Esophagus squamous epithelium (tissue), 5 donors: ENCODE measurements around the gene WDR5B. TPM values are rescaled to one million over a fixed set of nuclear protein-coding genes. Genes with fewer than 3 reads are reported as not detected.

Experiments
- DNase-seq: peaks from one replicate; lab custom pipeline; 2025; lab: John Stamatoyannopoulos, UW
- H3K27ac ChIP-seq, 4 donors: fragments of 200-600 bp; sonication (generic); one replicate each; pipeline ENCODE4 v1.5.1; 2016 to 2019; ENCODE audit warnings: mild to moderate bottlenecking in 1 of 4
- H3K27me3 ChIP-seq, 4 donors: fragments of 200-600 bp; sonication (generic); 1 replicate in 3 of 4; 2 replicates in 1 of 4; pipeline versions ENCODE4 v1.5.1 to v1.6.0; 2017 to 2021; ENCODE audit warnings: antibody characterized with exemption in 1 of 4
- H3K36me3 ChIP-seq, 3 donors: fragments of 200-600 bp; sonication (generic); one replicate each; pipeline ENCODE4 v1.5.1; 2016 to 2019
- H3K4me1 ChIP-seq, 3 donors: fragments of 200-600 bp; sonication (generic); one replicate each; pipeline ENCODE4 v1.5.1; 2017 to 2019
- H3K4me3 ChIP-seq, 4 donors: fragments of 200-600 bp; sonication (generic); 1 replicate in 3 of 4; 2 replicates in 1 of 4; pipeline ENCODE4 v1.5.1; 2016 to 2019; ENCODE audit warnings: mild to moderate bottlenecking in 2 of 4, moderate library complexity in 1 of 4
- H3K9me3 ChIP-seq, 3 donors: fragments of 200-600 bp; sonication (generic); one replicate each; pipeline ENCODE4 v1.5.1; 2016 to 2019
- CTCF ChIP-seq, 6 experiments: fragments of 450-650 bp in 4 of 6; fragments of 200-600 bp in 2 of 6; sonication (generic) in 2 of 6; IDR thresholded peaks; one replicate each; pipeline ENCODE4 v1.5.1; 2016 to 2019; ENCODE audit warnings: antibody characterized with exemption in 6 of 6, mild to moderate bottlenecking in 4 of 6, moderate library complexity in 4 of 6
- POLR2A ChIP-seq, 4 donors: fragments of 450-650 bp; IDR thresholded peaks; one replicate each; pipeline ENCODE4 v1.6.1; 2017; ENCODE audit warnings: antibody characterized with exemption in 4 of 4, mild to moderate bottlenecking in 4 of 4, moderate library complexity in 3 of 4
- WGBS, 2 donors: methylation state at CpG; one replicate each; pipeline ENCODE4 v1.1.5; 2018; 5-methylcytosine and 5-hydroxymethylcytosine counted together
- intact Hi-C: fragments of 100-400 bp; cut with DNase I; formaldehyde crosslinking; loops from one replicate; pipeline ENCODE4 v1.15.0; 2022
- total RNA-seq, 4 donors: library from RNA; depleted of rRNA; stranded (reverse); fragments of >200 nt; gene quantifications; one replicate each; pipeline ENCODE4 v1.1.0, GENCODE V29; 2016
- donor health status: DM: yes; HTN: yes; CAD: no.

The WDR5B gene
- total RNA-seq, result 1 to 10 TPM in 3 of 4 donors, under 1 TPM in 1; 0.57 to 4.6 (median 2.1) TPM

GRCh38 chr3:122415762-122416654 lies at the start of gene WDR5B:
TSS of gene WDR5B (minus strand) at chr3:122416062. CDS start at chr3:122415528, 534 bp downstream.
- TF ChIP-seq POLR2A (IDR thresholded peaks at IDR 0.05) (peak in 3 of 4 donors; percentile 52 to 78 (median 65)), CTCF (IDR thresholded peaks at IDR 0.05) (peak in 1 of 6 experiments; percentile 15)
- DNase-seq, result no peak
- peaks cover 11 to 44% (median 12%) of the 10 kb centered on the region in 3 donors for H3K4me1 ChIP-seq
- peak within 1 kb of the TSS; percentile 53 to 85 (median 64) for H3K4me3 ChIP-seq
- WGBS, 2 donors, result 0 to 2% methylated on average over 19 to 39 of the region's 48 CpGs
- intact Hi-C loops, result no loop called here
- peaks cover 0 to 35% (median 0%) of the 10 kb centered on the region in 3 donors for H3K36me3 ChIP-seq
- peak within 1 kb of the TSS; percentile 85 to 97 (median 92) for H3K27ac ChIP-seq
- no peaks in the 10 kb centered on the region for H3K27me3 ChIP-seq
- H3K9me3 ChIP-seq, result no peaks in the 10 kb centered on the region

GRCh38 chr3:122464659-122465058 lies 48.8 kb upstream of the WDR5B start:
- Histone ChIP-seq H3K9me3 (no peaks in the 10 kb centered on the region), H3K4me3 (no peak overlapping the region), H3K27me3 (no peaks in the 10 kb centered on the region), H3K4me1 (no peaks in the 10 kb centered on the region), H3K27ac (no peak overlapping the region), H3K36me3 (peaks cover 2 to 76% (median 9%) of the 10 kb centered on the region in 3 donors)
- 95 to 100% methylated on average over 1 of the region's 1 CpG for WGBS, 2 donors
- TF ChIP-seq CTCF (IDR thresholded peaks at IDR 0.05) (no peak), POLR2A (IDR thresholded peaks at IDR 0.05) (no peak)
- DNase-seq, result no peak
- intact Hi-C loops, result no loop called here

GRCh38 chr3:122462406-122462805 lies 46.5 kb upstream of the WDR5B start:
- 91 to 97% methylated on average over 1 of the region's 1 CpG for WGBS, 2 donors
- Histone ChIP-seq H3K4me3 (no peak overlapping the region), H3K27me3 (no peaks in the 10 kb centered on the region), H3K36me3 (peaks cover 2 to 93% (median 9%) of the 10 kb centered on the region in 3 donors), H3K27ac (no peak overlapping the region), H3K9me3 (no peaks in the 10 kb centered on the region), H3K4me1 (no peaks in the 10 kb centered on the region)
- no peak for DNase-seq
- TF ChIP-seq POLR2A (IDR thresholded peaks at IDR 0.05) (no peak), CTCF (IDR thresholded peaks at IDR 0.05) (no peak)
- intact Hi-C loops, result no loop called here

- Histone ChIP-seq H3K36me3 (peaks cover 2 to 93% (median 9%) of the 10 kb centered on the region in 3 donors), H3K4me1 (no peaks in the 10 kb centered on the region), H3K27me3 (no peaks in the 10 kb centered on the region), H3K27ac (no peak overlapping the region), H3K9me3 (no peaks in the 10 kb centered on the region), H3K4me3 (no peak overlapping the region)
- WGBS, 2 donors, result 78% methylated on average over 3 of the region's 3 CpGs
- no peak for TF ChIP-seq CTCF (IDR thresholded peaks at IDR 0.05)
- no peak for TF ChIP-seq POLR2A (IDR thresholded peaks at IDR 0.05)
- intact Hi-C loops, result no loop called here
- DNase-seq, result no peak
Measured at GRCh38 chr3:122461806-122462205, 45.9 kb upstream of the WDR5B start.

GRCh38 chr3:122458992-122459391 lies 43.1 kb upstream of the WDR5B start:
- no peaks in the 10 kb centered on the region for H3K9me3 ChIP-seq
- peak in 4 of 6 experiments; percentile 13 to 55 (median 42) for TF ChIP-seq CTCF (IDR thresholded peaks at IDR 0.05)
- no peak for TF ChIP-seq POLR2A (IDR thresholded peaks at IDR 0.05)
- no peaks in the 10 kb centered on the region for H3K27me3 ChIP-seq
- H3K4me1 ChIP-seq, result no peaks in the 10 kb centered on the region
- H3K27ac ChIP-seq, result no peak overlapping the region
- DNase-seq, result no peak
- intact Hi-C loops, result no loop called here
- WGBS, 2 donors, result 53 to 57% methylated on average over 4 of the region's 4 CpGs
- H3K4me3 ChIP-seq, result no peak overlapping the region
- H3K36me3 ChIP-seq, result peaks cover 2 to 97% (median 6%) of the 10 kb centered on the region in 3 donors
